Neural cell (in vitro differentiated cells): ENCODE measurements around the gene ADORA1. TPM values are rescaled to one million over a fixed set of nuclear protein-coding genes. Genes with fewer than 3 reads are reported as not detected.

Experiments used
- H2AFZ ChIP-seq: fragments of 200-600, 300-800 bp; sonication (generic), shearing (Covaris generic); 2 replicates; pipeline ENCODE4 v1.6.0; 2014; ENCODE audit warnings: low read depth, mild to moderate bottlenecking, antibody characterized with exemption, low read length, moderate library complexity
- H3F3A ChIP-seq: fragments of 200-600 bp; shearing (Covaris generic); 2 replicates; pipeline ENCODE4 v1.6.1; 2016; ENCODE audit warnings: mild to moderate bottlenecking, moderate library complexity, mixed read lengths, antibody characterized with exemption, low read length; ENCODE audit not compliant: insufficient read depth, poor library complexity, severe bottlenecking
- H3K27ac ChIP-seq: fragments of 200-600, 300-800 bp; sonication (generic), shearing (Covaris generic); 2 replicates; pipeline ENCODE4 v1.5.1; 2014; ENCODE audit warnings: mild to moderate bottlenecking, low read length, moderate library complexity
- H3K27me3 ChIP-seq: fragments of 300-800, 200-600 bp; sonication (generic), shearing (Covaris generic); 2 replicates; pipeline ENCODE4 v1.6.0; 2014; ENCODE audit warnings: mild to moderate bottlenecking, low read depth, low read length, moderate library complexity; ENCODE audit not compliant: insufficient read depth
- H3K36me3 ChIP-seq: fragments of 300-800, 200-600 bp; sonication (generic), shearing (Covaris generic); 2 replicates; pipeline ENCODE4 v1.5.1; 2014; ENCODE audit warnings: mild to moderate bottlenecking, antibody characterized with exemption, low read length, moderate library complexity; ENCODE audit not compliant: insufficient read depth
- H3K4me2 ChIP-seq: fragments of 300-800, 200-600 bp; sonication (generic), shearing (Covaris generic); 2 replicates; pipeline ENCODE4 v1.6.0; 2014; ENCODE audit warnings: mild to moderate bottlenecking, low read length
- H3K4me3 ChIP-seq: fragments of 300-800, 200-600 bp; sonication (generic), shearing (Covaris generic); 2 replicates; pipeline ENCODE4 v1.5.1; 2014; ENCODE audit warnings: mild to moderate bottlenecking, low read length, moderate library complexity
- H3K79me2 ChIP-seq: fragments of 200-600 bp; shearing (Covaris generic); replicated peaks from 2 replicates; pipeline ENCODE4 v1.6.0; 2014; ENCODE audit warnings: mild to moderate bottlenecking, low read length, moderate library complexity; ENCODE audit not compliant: insufficient read depth
- H3K9ac ChIP-seq: fragments of 300-800, 200-600 bp; sonication (generic), shearing (Covaris generic); 2 replicates; pipeline ENCODE4 v1.6.1; 2016; ENCODE audit warnings: mild to moderate bottlenecking, low read length, mixed read lengths
- H3K9me2 ChIP-seq: fragments of 200-600 bp; shearing (Covaris generic); 2 replicates; pipeline ENCODE4 v1.6.1; 2016; ENCODE audit warnings: mild to moderate bottlenecking, low read length, mixed read lengths; ENCODE audit not compliant: insufficient read depth
- H3K9me3 ChIP-seq: fragments of 200-600, 300-800 bp; sonication (generic), shearing (Covaris generic); 2 replicates; pipeline ENCODE4 v1.6.1; 2016; ENCODE audit warnings: mild to moderate bottlenecking, mixed run types, low read length, moderate library complexity, mixed read lengths
- H4K20me1 ChIP-seq: fragments of 200-600 bp; shearing (Covaris generic); 2 replicates; pipeline ENCODE4 v1.6.1; 2016; ENCODE audit warnings: mild to moderate bottlenecking, mixed run types; ENCODE audit not compliant: insufficient read depth
- CTCF ChIP-seq: fragments of 450-650 bp; IDR thresholded peaks from 2 replicates; pipeline ENCODE4 v1.5.1; 2014; ENCODE audit warnings: antibody characterized with exemption, mild to moderate bottlenecking, moderate library complexity; ENCODE audit not compliant: poor library complexity, severe bottlenecking
- EP300 ChIP-seq: fragments of 450-650 bp; conservative IDR thresholded peaks from 2 replicates; pipeline ENCODE4 v1.6.1; 2014; ENCODE audit warnings: antibody characterized with exemption, mild to moderate bottlenecking, moderate library complexity; ENCODE audit not compliant: poor library complexity, severe bottlenecking
- EZH2 ChIP-seq: fragments of 200-600, 300-800 bp; shearing (Covaris generic), sonication (generic); IDR thresholded peaks from 2 replicates; pipeline ENCODE4 v1.6.1; 2014; ENCODE audit warnings: antibody characterized with exemption, low read length, borderline replicate concordance, mild to moderate bottlenecking; ENCODE audit not compliant: insufficient read depth, poor library complexity, severe bottlenecking
- MXI1 ChIP-seq: fragments of 450-650 bp; conservative IDR thresholded peaks from 2 replicates; pipeline ENCODE4 v1.6.1; 2014; ENCODE audit warnings: antibody characterized with exemption, mild to moderate bottlenecking; ENCODE audit not compliant: poor library complexity, severe bottlenecking
- POLR2AphosphoS5 ChIP-seq: IDR thresholded peaks from 2 replicates; pipeline ENCODE4 v1.6.1; 2012
- RAD21 ChIP-seq: fragments of 450-650 bp; conservative IDR thresholded peaks from 2 replicates; pipeline ENCODE4 v1.6.1; 2014; ENCODE audit warnings: antibody characterized with exemption, mild to moderate bottlenecking, moderate library complexity
- REST ChIP-seq: IDR thresholded peaks from 2 replicates; pipeline ENCODE4 v1.6.1; 2012; ENCODE audit warnings: borderline replicate concordance
- SMC3 ChIP-seq: fragments of 450-650 bp; conservative IDR thresholded peaks from 2 replicates; pipeline ENCODE4 v1.6.1; 2014; ENCODE audit warnings: antibody characterized with exemption, mild to moderate bottlenecking, moderate library complexity; ENCODE audit not compliant: poor library complexity
- TAF1 ChIP-seq: IDR thresholded peaks from 2 replicates; pipeline ENCODE4 v1.6.1; 2012; ENCODE audit warnings: low read depth
- polyA plus RNA-seq: library from polyadenylated mRNA; depleted of rRNA; stranded (reverse); fragments of >200 nt; gene quantifications from 2 replicates; pipeline ENCODE4 v1.2.3, GENCODE V29; 2014

The ADORA1 gene
- polyA plus RNA-seq, 1 donor from 2014 or later, result 7.2 TPM

GRCh38 chr1:203144661-203145060 is 17.1 kb downstream of the ADORA1 start (continued):
- TF ChIP-seq CTCF, result no peak

GRCh38 chr1:203145321-203146041 is 18.0 kb downstream of the ADORA1 start:
- Histone ChIP-seq H3F3A (no peaks in the 10 kb centered on the region), H3K79me2 (no peaks in the 10 kb centered on the region), H2AFZ (no peak overlapping the region), H3K9ac (no peak overlapping the region), H4K20me1 (no peaks in the 10 kb centered on the region), H3K9me3 (no peaks in the 10 kb centered on the region), H3K27ac (no peak overlapping the region), H3K4me3 (no peak overlapping the region), H3K27me3 (no peaks in the 10 kb centered on the region), H3K36me3 (no peaks in the 10 kb centered on the region), H3K4me2 (no peak overlapping the region), H3K9me2 (no peaks in the 10 kb centered on the region)
- TF ChIP-seq CTCF (no peak), RAD21 (no peak), REST (no peak), EP300 (no peak), TAF1 (no peak), SMC3 (no peak), EZH2 (no peak), POLR2AphosphoS5 (no peak), MXI1 (no peak)
